ENCODE measurements around the gene PWWP2B.
A peak's percentile ranks its signal among the peaks of the same experiment; 100 is the strongest.
"Not testable (repeated sequence)": the region's sequence is repeated elsewhere in the genome, so short reads cannot be mapped to it uniquely, and the experiment has no call there.

The PWWP2B gene

GRCh38 chr10:132397036-132397541, at the start of gene PWWP2B:
TSS of gene PWWP2B (plus strand) at chr10:132397200. CDS start at chr10:132397227, 27 bp downstream.
- H3K79me2 ChIP-seq (ENCODE audit: control insufficient read depth, insufficient read depth, low read length, unreplicated experiment), result peaks cover 5% of the 10 kb centered on the region

DNA sequence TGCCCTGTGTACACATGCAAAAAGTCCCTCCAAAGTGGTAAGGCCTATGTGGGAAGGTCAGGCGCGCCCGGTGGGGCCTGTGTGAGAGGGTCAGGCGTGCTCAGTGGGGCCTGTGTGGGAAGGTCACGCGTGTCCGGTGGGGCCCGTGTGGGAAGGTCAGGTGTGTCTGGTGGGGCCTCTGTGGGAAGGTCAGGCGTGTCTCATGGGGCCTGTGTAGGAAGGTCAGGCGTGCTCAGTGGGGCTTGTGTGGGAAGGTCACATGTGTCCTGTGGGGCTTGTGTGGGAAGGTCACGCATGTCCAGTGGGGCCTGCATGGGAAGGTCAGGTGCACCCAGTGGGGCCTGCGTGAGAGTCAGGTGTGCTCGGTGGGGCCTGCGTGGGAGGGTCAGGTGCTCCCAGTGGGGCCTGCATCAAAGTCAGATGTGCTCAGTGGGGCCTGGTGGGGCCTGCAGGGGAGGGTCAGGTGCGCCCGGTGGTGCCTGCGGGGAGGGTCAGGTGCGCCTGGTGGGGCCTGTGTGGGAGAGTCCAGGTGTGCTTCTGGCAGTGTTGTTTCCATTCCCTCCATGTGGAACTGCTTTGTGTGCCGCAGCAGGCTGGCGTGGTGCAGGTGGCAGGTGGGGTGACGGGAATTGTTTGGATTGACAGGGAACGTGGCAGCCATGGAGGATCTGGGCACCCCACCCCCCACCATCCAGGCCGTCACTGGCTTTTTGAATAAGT, 49.6 kb upstream of the PWWP2B start:
- H2AFZ ChIP-seq (ENCODE audit: low read length, unreplicated experiment), result no peak overlapping the region
- no peaks in the 10 kb centered on the region for H3K79me2 ChIP-seq (ENCODE audit: control insufficient read depth, insufficient read depth, low read length, unreplicated experiment)
- H3K4me3 ChIP-seq (ENCODE audit: low read depth, low read length), result no peak overlapping the region
- H3K27me3 ChIP-seq (ENCODE audit: insufficient read depth, low read length), result no peaks in the 10 kb centered on the region
- H3K4me1 ChIP-seq (ENCODE audit: control insufficient read depth, insufficient read depth, low read length, unreplicated experiment), result no peaks in the 10 kb centered on the region
- H3K27ac ChIP-seq (ENCODE audit: low read depth, low read length), result no peak overlapping the region
- no peaks in the 10 kb centered on the region for H3K36me3 ChIP-seq (ENCODE audit: insufficient read depth, low read length)

More at GRCh38 chr10:132397036-132397541, at the start of gene PWWP2B:
- H3K27me3 ChIP-seq (ENCODE audit: insufficient read depth, low read length), result no peaks in the 10 kb centered on the region
- peak within 1 kb of the TSS; percentile 9; the same call in 1 of the 2 replicates for H3K27ac ChIP-seq (ENCODE audit: low read depth, low read length)
- H3K4me3 ChIP-seq (ENCODE audit: low read depth, low read length), result peak within 1 kb of the TSS; percentile 80
- peaks cover 12% of the 10 kb centered on the region for H3K4me1 ChIP-seq (ENCODE audit: control insufficient read depth, insufficient read depth, low read length, unreplicated experiment)
- H2AFZ ChIP-seq (ENCODE audit: low read length, unreplicated experiment), result peak within 1 kb of the TSS; percentile 88
- H3K36me3 ChIP-seq (ENCODE audit: insufficient read depth, low read length), result no peaks in the 10 kb centered on the region

- Histone ChIP-seq H3K27me3 (ENCODE audit: insufficient read depth, low read length) (no peaks in the 10 kb centered on the region), H3K4me1 (ENCODE audit: control insufficient read depth, insufficient read depth, low read length, unreplicated experiment) (no peaks in the 10 kb centered on the region), H3K4me3 (ENCODE audit: low read depth, low read length) (no peak overlapping the region), H3K27ac (ENCODE audit: low read depth, low read length) (no peak overlapping the region), H3K36me3 (ENCODE audit: insufficient read depth, low read length) (no peaks in the 10 kb centered on the region), H3K79me2 (ENCODE audit: control insufficient read depth, insufficient read depth, low read length, unreplicated experiment) (no peaks in the 10 kb centered on the region), H2AFZ (ENCODE audit: low read length, unreplicated experiment) (no peak overlapping the region)
Measured at GRCh38 chr10:132347931-132348267, 49.1 kb upstream of the PWWP2B start.

GRCh38 chr10:132349766-132350165, 47.2 kb upstream of the PWWP2B start:
- Histone ChIP-seq H3K27me3 (ENCODE audit: insufficient read depth, low read length) (no peaks in the 10 kb centered on the region), H3K27ac (ENCODE audit: low read depth, low read length) (no peak overlapping the region), H3K4me3 (ENCODE audit: low read depth, low read length) (no peak overlapping the region), H3K36me3 (ENCODE audit: insufficient read depth, low read length) (no peaks in the 10 kb centered on the region), H3K79me2 (ENCODE audit: control insufficient read depth, insufficient read depth, low read length, unreplicated experiment) (no peaks in the 10 kb centered on the region), H2AFZ (ENCODE audit: low read length, unreplicated experiment) (no peak overlapping the region), H3K4me1 (ENCODE audit: control insufficient read depth, insufficient read depth, low read length, unreplicated experiment) (no peaks in the 10 kb centered on the region)

DNA sequence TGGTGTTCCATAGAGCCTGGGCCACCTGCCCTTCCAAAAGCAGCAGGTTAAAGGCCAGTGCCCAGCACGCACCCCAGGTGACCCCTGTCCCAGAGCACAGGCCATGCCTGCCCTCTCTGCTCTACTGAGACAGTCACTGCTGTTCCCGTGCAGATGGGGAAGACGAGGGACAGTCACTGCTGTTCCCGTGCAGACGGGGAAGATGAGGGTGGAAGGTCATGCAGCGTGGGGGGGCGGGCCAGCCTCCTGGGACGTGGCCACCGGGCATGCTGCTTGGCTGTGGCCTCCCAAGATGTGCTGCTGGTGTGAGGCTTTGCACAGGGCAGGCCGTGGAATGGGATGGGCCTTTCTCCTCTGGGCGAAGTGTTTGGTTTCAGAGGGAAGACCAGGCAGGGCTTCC, 46.6 kb upstream of the PWWP2B start:
- Histone ChIP-seq H3K4me3 (ENCODE audit: low read depth, low read length) (no peak overlapping the region), H3K27me3 (ENCODE audit: insufficient read depth, low read length) (no peaks in the 10 kb centered on the region), H2AFZ (ENCODE audit: low read length, unreplicated experiment) (no peak overlapping the region), H3K36me3 (ENCODE audit: insufficient read depth, low read length) (no peaks in the 10 kb centered on the region), H3K4me1 (ENCODE audit: control insufficient read depth, insufficient read depth, low read length, unreplicated experiment) (no peaks in the 10 kb centered on the region), H3K79me2 (ENCODE audit: control insufficient read depth, insufficient read depth, low read length, unreplicated experiment) (no peaks in the 10 kb centered on the region), H3K27ac (ENCODE audit: low read depth, low read length) (no peak overlapping the region)

- Histone ChIP-seq H3K79me2 (ENCODE audit: control insufficient read depth, insufficient read depth, low read length, unreplicated experiment) (no peaks in the 10 kb centered on the region), H2AFZ (ENCODE audit: low read length, unreplicated experiment) (no peak overlapping the region), H3K4me3 (ENCODE audit: low read depth, low read length) (no peak overlapping the region)
Measured at GRCh38 chr10:132350946-132351345, 46.1 kb upstream of the PWWP2B start.

DNA sequence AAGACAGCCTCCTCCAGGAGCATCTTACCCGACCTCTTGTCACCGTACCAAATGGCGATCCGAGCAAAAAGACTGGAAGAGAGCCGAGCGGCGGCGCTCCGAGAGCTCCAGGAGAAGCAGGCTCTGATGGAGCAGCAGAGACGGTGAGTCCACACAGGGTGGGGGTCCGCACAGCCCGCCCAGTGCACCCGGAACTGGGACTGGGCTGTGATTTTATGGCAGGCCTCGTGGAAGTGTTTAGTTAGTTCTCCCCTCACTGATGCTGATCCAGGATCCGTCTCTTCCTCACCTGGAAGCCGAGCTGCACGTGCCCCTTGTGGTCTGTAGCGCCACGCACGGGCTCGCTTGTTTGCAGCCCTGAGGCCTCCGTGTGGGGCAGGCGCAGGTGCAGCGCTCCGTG, 45.4 kb upstream of the PWWP2B start:
- H2AFZ ChIP-seq (ENCODE audit: low read length, unreplicated experiment), result no peak overlapping the region

More at GRCh38 chr10:132350946-132351345, 46.1 kb upstream of the PWWP2B start:
- no peaks in the 10 kb centered on the region for H3K36me3 ChIP-seq (ENCODE audit: insufficient read depth, low read length)
- no peaks in the 10 kb centered on the region for H3K4me1 ChIP-seq (ENCODE audit: control insufficient read depth, insufficient read depth, low read length, unreplicated experiment)
- H3K27me3 ChIP-seq (ENCODE audit: insufficient read depth, low read length), result no peaks in the 10 kb centered on the region
- no peak overlapping the region for H3K27ac ChIP-seq (ENCODE audit: low read depth, low read length)

DNA sequence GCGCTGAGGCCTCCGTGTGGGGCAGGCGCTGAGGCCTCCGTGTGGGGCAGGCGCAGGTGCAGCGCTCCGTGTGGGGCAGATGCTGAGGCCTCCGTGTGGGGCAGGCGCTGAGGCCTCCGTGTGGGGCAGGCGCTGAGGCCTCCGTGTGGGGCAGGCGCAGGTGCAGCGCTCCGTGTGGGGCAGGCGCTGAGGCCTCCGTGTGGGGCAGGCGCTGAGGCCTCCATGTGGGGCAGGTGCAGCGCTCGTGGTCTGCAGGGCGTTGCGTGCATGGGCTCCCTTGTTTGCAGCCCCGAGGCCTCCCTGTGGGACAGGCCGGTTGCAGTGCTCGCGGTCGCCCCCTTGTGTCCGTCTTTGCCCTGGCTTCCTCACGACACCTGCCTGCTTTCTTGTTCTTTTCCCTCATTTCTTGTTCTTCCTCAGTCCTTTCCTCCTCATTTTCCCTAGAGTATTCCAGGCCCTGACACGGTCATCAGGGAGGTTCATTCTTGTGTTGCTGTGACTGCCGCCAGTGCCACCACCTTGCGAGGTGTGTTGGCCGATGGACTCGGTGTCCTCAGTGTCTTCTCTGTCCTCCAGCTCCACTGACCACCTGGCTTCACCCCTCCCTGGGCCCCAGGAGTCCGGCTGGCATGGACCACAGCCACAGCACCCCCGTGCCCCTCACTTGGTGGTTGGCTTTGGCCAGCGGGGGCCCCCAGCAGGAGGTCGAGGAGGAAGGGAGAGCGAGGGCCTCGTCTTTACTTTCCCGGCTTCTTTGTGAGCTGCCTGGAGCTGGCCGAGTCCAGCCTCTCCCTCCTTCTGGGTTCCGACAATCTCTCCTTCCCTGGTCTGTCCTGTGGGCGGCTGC, 44.3 kb upstream of the PWWP2B start:
- H3K36me3 ChIP-seq (ENCODE audit: insufficient read depth, low read length); H3K4me3 ChIP-seq (ENCODE audit: low read depth, low read length); H3K27me3 ChIP-seq (ENCODE audit: insufficient read depth, low read length); H3K27ac ChIP-seq (ENCODE audit: low read depth, low read length); H2AFZ ChIP-seq (ENCODE audit: low read length, unreplicated experiment); H3K79me2 ChIP-seq (ENCODE audit: control insufficient read depth, insufficient read depth, low read length, unreplicated experiment); H3K4me1 ChIP-seq (ENCODE audit: control insufficient read depth, insufficient read depth, low read length, unreplicated experiment): not testable (repeated sequence)

More for the DNA sequence above, 45.4 kb upstream of the PWWP2B start:
- Histone ChIP-seq H3K79me2 (ENCODE audit: control insufficient read depth, insufficient read depth, low read length, unreplicated experiment) (no peaks in the 10 kb centered on the region), H3K4me3 (ENCODE audit: low read depth, low read length) (no peak overlapping the region), H3K27me3 (ENCODE audit: insufficient read depth, low read length) (no peaks in the 10 kb centered on the region), H3K4me1 (ENCODE audit: control insufficient read depth, insufficient read depth, low read length, unreplicated experiment) (no peaks in the 10 kb centered on the region), H3K36me3 (ENCODE audit: insufficient read depth, low read length) (no peaks in the 10 kb centered on the region), H3K27ac (ENCODE audit: low read depth, low read length) (no peak overlapping the region)

DNA sequence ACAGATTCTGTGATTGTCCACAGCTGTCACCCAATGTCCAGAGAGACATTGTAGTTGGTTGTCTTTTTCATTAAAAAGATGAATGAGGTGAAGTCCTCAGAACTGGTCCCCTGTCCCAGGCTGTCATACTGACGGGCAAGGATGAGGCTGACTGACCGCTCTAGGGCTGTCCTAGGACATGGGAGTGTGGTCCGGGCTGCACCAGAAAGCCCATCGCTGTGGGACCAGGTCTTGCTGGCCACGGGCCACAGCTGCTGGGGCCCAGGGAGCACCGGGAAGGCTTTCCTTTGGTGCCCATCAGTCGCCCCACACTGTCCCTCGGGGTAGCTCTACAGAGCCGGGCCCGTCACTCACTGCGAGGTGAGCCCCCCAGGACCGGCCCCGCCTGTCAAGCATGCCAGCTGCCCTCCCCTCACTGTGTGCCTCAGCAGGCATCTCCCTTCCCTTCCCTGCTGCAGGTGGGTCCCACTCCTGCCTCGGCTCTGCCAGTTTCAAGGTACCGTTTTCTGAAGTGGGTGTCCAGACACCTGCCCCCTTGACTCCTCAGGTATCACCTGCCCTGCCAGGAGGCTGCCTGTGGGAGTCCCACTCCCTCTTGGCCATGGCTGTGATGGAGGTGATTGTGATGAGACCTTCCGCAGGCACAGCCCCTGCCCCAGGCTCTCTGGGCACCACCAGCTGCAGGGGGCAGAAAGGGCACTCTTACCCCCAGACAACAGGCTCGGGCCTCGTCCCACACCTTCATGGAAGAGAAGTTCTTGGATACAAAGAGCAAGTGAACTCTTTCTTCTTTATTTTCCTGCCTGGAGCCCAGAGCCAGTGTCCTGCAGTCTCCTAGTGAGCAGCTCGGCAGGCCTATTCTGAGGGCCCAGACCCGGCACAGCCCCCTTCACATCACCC, 43.3 kb upstream of the PWWP2B start:
- no peaks in the 10 kb centered on the region for H3K36me3 ChIP-seq (ENCODE audit: insufficient read depth, low read length)

GRCh38 chr10:132354356-132355094, 42.5 kb upstream of the PWWP2B start:
- H3K4me3 ChIP-seq (ENCODE audit: low read depth, low read length), result no peak overlapping the region
- H2AFZ ChIP-seq (ENCODE audit: low read length, unreplicated experiment), result no peak overlapping the region
- H3K79me2 ChIP-seq (ENCODE audit: control insufficient read depth, insufficient read depth, low read length, unreplicated experiment), result no peaks in the 10 kb centered on the region
- H3K27me3 ChIP-seq (ENCODE audit: insufficient read depth, low read length), result no peaks in the 10 kb centered on the region
- no peaks in the 10 kb centered on the region for H3K4me1 ChIP-seq (ENCODE audit: control insufficient read depth, insufficient read depth, low read length, unreplicated experiment)
- H3K36me3 ChIP-seq (ENCODE audit: insufficient read depth, low read length), result no peaks in the 10 kb centered on the region
- H3K27ac ChIP-seq (ENCODE audit: low read depth, low read length), result no peak overlapping the region

More for the DNA sequence above, 43.3 kb upstream of the PWWP2B start:
- no peaks in the 10 kb centered on the region for H3K27me3 ChIP-seq (ENCODE audit: insufficient read depth, low read length)
- H3K79me2 ChIP-seq (ENCODE audit: control insufficient read depth, insufficient read depth, low read length, unreplicated experiment), result no peaks in the 10 kb centered on the region
- no peaks in the 10 kb centered on the region for H3K4me1 ChIP-seq (ENCODE audit: control insufficient read depth, insufficient read depth, low read length, unreplicated experiment)
- no peak overlapping the region for H2AFZ ChIP-seq (ENCODE audit: low read length, unreplicated experiment)
- no peak overlapping the region for H3K27ac ChIP-seq (ENCODE audit: low read depth, low read length)
- no peak overlapping the region for H3K4me3 ChIP-seq (ENCODE audit: low read depth, low read length)
